Measurements from ENCODE around the gene TXNDC5.

DNA sequence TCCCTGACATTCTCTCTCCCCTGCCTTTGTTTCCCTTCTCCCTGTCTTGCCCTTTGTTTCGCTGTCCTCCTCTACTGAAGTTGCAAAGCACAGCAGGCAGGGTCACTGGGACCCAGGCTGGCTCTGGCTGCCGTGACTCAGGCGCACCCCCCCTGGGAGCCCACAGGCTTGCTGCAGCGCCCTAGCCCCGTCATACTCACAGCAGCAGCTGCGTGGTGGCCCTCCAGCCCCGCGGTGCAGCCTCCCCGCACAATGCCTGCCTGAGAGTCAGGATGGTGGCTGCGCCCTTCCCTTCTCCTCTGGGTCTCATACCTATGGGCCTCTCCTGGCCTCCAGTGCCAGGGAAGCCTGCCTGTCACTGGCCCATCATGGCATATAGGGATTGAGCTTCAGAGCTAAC is 41.7 kb downstream of the TXNDC5 start:
- TF ChIP-seq YY1 (IDR thresholded peaks at IDR 0.05; ENCODE audit: extremely low read depth, insufficient replicate concordance, low read depth, low read length) (no peak), EZH2 (IDR thresholded peaks at IDR 0.05) (no peak), SIN3A (IDR thresholded peaks at IDR 0.05; ENCODE audit: low read depth) (no peak), POLR2AphosphoS5 (IDR thresholded peaks at IDR 0.05; ENCODE audit: low read depth, low read length) (no peak), ZNF274 (IDR thresholded peaks at IDR 0.05; ENCODE audit: low read depth, low read length) (no peak), ZFX (IDR thresholded peaks at IDR 0.05) (no peak), POLR2A (IDR thresholded peaks at IDR 0.05; ENCODE audit: borderline replicate concordance, extremely low read depth, insufficient read depth, insufficient read length) (no peak), CEBPB (IDR thresholded peaks at IDR 0.05; ENCODE audit: low read depth) (no peak), CBX3 (IDR thresholded peaks at IDR 0.05; ENCODE audit: low read depth) (no peak), EZH2phosphoT487 (IDR thresholded peaks at IDR 0.05; ENCODE audit: borderline replicate concordance) (no peak), SRF (IDR thresholded peaks at IDR 0.05; ENCODE audit: low read depth) (no peak)
- TF ChIP-seq, protein P1, sequence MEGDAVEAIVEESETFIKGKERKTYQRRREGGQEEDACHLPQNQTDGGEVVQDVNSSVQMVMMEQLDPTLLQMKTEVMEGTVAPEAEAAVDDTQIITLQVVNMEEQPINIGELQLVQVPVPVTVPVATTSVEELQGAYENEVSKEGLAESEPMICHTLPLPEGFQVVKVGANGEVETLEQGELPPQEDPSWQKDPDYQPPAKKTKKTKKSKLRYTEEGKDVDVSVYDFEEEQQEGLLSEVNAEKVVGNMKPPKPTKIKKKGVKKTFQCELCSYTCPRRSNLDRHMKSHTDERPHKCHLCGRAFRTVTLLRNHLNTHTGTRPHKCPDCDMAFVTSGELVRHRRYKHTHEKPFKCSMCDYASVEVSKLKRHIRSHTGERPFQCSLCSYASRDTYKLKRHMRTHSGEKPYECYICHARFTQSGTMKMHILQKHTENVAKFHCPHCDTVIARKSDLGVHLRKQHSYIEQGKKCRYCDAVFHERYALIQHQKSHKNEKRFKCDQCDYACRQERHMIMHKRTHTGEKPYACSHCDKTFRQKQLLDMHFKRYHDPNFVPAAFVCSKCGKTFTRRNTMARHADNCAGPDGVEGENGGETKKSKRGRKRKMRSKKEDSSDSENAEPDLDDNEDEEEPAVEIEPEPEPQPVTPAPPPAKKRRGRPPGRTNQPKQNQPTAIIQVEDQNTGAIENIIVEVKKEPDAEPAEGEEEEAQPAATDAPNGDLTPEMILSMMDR (IDR thresholded peaks at IDR 0.05 in 2 of 3, conservative IDR thresholded peaks at IDR 0.05 in 1 of 3; ENCODE audit: borderline replicate concordance in 1 of 3, insufficient read depth in 1 of 3, low read depth in 2 of 3, low read length in 2 of 3) = no peak
- TF ChIP-seq, protein P2, sequence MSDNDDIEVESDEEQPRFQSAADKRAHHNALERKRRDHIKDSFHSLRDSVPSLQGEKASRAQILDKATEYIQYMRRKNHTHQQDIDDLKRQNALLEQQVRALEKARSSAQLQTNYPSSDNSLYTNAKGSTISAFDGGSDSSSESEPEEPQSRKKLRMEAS (IDR thresholded peaks at IDR 0.05) = no peak
- TF ChIP-seq, protein P3, sequence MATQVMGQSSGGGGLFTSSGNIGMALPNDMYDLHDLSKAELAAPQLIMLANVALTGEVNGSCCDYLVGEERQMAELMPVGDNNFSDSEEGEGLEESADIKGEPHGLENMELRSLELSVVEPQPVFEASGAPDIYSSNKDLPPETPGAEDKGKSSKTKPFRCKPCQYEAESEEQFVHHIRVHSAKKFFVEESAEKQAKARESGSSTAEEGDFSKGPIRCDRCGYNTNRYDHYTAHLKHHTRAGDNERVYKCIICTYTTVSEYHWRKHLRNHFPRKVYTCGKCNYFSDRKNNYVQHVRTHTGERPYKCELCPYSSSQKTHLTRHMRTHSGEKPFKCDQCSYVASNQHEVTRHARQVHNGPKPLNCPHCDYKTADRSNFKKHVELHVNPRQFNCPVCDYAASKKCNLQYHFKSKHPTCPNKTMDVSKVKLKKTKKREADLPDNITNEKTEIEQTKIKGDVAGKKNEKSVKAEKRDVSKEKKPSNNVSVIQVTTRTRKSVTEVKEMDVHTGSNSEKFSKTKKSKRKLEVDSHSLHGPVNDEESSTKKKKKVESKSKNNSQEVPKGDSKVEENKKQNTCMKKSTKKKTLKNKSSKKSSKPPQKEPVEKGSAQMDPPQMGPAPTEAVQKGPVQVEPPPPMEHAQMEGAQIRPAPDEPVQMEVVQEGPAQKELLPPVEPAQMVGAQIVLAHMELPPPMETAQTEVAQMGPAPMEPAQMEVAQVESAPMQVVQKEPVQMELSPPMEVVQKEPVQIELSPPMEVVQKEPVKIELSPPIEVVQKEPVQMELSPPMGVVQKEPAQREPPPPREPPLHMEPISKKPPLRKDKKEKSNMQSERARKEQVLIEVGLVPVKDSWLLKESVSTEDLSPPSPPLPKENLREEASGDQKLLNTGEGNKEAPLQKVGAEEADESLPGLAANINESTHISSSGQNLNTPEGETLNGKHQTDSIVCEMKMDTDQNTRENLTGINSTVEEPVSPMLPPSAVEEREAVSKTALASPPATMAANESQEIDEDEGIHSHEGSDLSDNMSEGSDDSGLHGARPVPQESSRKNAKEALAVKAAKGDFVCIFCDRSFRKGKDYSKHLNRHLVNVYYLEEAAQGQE (IDR thresholded peaks at IDR 0.05; ENCODE audit: low read depth) = no peak
